SK-N-MC (cell line): Measurements from ENCODE around the gene ADARB1.

Experiments
- EZH2 ChIP-seq: fragments of 200-600 bp; sonication (generic); IDR thresholded peaks from one replicate; pipeline ENCODE4 v1.6.1; 2017; ENCODE audit warnings: antibody characterized with exemption
- FOXP2 ChIP-seq: optimal IDR thresholded peaks from 2 replicates; pipeline ENCODE3; 2011; ENCODE audit warnings: mild to moderate bottlenecking, moderate library complexity; ENCODE audit not compliant: insufficient read depth; ENCODE audit errors: extremely low read length, control extremely low read depth
- POLR2AphosphoS5 ChIP-seq: IDR thresholded peaks from 2 replicates; pipeline ENCODE4 v1.6.1; 2012; ENCODE audit warnings: mild to moderate bottlenecking, low read depth, low read length, borderline replicate concordance

DNA sequence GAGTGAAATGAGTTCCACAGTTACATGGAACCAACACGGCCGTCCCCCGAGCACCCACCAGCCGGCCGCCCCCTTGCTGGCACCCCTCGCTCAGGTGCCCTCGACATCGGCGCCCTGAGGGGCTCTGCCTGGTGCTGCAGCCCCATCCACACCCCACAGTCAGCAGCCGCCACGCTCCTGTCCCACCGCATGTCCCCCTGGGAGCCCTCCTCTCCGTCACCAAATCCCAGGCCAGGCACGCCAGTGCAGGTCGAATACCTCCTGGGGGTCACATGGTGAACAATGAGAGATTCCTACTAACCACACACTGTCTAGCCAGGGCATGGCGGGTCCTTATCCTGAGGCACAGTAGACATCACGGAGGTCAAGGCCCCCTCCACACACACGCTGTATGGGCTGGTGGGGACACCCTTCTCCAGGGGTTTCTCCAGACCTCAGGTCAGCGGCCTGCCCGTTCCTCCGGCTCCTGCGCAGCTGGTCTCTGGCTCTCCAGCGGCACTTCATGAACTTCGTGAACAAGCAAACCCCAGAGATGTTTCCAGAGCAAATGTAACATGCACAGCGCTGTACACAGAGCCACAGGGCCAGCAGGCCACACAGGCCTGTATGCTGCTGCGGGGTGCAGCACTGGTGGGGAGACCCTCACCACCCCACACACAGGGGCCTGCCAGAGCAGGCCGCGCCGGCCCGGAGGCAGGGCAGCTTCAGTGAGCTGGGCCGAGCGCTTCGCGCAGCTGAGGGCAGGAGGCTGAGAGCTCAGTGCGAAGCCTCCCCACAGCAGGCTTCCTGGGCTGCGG is 191.5 kb downstream of the ADARB1 start:
- TF ChIP-seq EZH2 (no peak), POLR2AphosphoS5 (no peak), FOXP2 (no peak)
